Omental fat pad (tissue), 4 donors: ENCODE measurements around the gene AKIRIN2. TPM values are rescaled to one million over a fixed set of nuclear protein-coding genes. Genes with fewer than 3 reads are reported as not detected.
"Not testable (repeated sequence)": the region's sequence is repeated elsewhere in the genome, so short reads cannot be mapped to it uniquely, and the experiment has no call there.

Source experiments
- ATAC-seq: fragments of 150-250 bp; one replicate; pipeline ENCODE4 v1.9.1; 2016; ENCODE audit warnings: mild to moderate bottlenecking, moderate library complexity; ENCODE audit not compliant: low FRiP score
- DNase-seq: peaks from one replicate; pipeline ENCODE4 v3.0.0-alpha.2; 2019; ENCODE audit warnings: low spot score
- total RNA-seq, 4 donors: library from RNA; depleted of rRNA; stranded (reverse); fragments of >200 nt; gene quantifications; one replicate each; pipeline ENCODE4 v1.1.0, GENCODE V29; 2016
- TF ChIP-seq, protein P1 (sequence below), 3 donors: fragments of 450-650 bp; IDR thresholded peaks; one replicate each; pipeline ENCODE4 v1.5.1; 2016 to 2017; ENCODE audit warnings: antibody characterized with exemption in 3 of 3, mild to moderate bottlenecking in 3 of 3, moderate library complexity in 2 of 3

Gene AKIRIN2
- total RNA-seq, 4 donors from 2014 or later, result 22.9 to 41.6 (median 34.6) TPM

DNA sequence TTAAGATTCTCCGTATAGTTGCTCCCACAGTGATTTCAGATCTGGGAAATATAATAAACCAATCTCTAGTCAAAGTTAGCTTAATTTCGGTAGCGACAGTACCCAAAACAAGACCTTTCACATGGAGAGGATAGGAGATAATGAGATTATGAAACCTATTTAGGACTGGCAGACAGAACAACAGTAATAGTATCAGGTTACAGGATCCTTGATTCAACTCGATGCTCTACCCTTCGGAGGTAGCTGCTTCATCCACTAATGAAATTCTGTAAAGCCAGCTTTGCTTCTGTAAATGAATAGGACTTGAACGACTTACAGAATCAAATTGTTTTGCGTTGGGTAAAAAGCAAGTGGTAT is 534 bp upstream of the AKIRIN2 start:
- TF ChIP-seq, protein P1, sequence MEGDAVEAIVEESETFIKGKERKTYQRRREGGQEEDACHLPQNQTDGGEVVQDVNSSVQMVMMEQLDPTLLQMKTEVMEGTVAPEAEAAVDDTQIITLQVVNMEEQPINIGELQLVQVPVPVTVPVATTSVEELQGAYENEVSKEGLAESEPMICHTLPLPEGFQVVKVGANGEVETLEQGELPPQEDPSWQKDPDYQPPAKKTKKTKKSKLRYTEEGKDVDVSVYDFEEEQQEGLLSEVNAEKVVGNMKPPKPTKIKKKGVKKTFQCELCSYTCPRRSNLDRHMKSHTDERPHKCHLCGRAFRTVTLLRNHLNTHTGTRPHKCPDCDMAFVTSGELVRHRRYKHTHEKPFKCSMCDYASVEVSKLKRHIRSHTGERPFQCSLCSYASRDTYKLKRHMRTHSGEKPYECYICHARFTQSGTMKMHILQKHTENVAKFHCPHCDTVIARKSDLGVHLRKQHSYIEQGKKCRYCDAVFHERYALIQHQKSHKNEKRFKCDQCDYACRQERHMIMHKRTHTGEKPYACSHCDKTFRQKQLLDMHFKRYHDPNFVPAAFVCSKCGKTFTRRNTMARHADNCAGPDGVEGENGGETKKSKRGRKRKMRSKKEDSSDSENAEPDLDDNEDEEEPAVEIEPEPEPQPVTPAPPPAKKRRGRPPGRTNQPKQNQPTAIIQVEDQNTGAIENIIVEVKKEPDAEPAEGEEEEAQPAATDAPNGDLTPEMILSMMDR (IDR thresholded peaks at IDR 0.05), result no peak
- peak; percentile 37 for ATAC-seq

DNA sequence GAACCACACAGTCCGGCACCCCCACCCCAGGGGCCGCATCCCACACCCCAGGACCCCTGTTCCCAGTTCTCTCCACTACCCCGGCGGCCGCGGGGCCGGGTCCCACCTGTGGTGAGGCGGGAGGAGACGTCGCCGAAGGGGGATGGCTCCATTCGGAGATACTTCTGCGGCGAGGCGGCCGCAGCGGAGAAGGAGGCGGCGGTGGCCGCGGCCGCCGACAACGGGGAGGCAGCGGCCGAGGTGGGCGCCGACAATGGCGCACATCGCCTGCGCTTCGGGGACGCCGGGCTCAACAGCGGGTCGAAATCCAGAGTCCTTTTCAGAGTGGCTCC is 723 bp downstream of the AKIRIN2 start:
- DNase-seq, result no peak
- TF ChIP-seq, protein P1 (IDR thresholded peaks at IDR 0.05), result no peak
- peak; percentile 8 for ATAC-seq

More for the DNA sequence above, 534 bp upstream of the AKIRIN2 start:
- DNase-seq, result no peak

DNA sequence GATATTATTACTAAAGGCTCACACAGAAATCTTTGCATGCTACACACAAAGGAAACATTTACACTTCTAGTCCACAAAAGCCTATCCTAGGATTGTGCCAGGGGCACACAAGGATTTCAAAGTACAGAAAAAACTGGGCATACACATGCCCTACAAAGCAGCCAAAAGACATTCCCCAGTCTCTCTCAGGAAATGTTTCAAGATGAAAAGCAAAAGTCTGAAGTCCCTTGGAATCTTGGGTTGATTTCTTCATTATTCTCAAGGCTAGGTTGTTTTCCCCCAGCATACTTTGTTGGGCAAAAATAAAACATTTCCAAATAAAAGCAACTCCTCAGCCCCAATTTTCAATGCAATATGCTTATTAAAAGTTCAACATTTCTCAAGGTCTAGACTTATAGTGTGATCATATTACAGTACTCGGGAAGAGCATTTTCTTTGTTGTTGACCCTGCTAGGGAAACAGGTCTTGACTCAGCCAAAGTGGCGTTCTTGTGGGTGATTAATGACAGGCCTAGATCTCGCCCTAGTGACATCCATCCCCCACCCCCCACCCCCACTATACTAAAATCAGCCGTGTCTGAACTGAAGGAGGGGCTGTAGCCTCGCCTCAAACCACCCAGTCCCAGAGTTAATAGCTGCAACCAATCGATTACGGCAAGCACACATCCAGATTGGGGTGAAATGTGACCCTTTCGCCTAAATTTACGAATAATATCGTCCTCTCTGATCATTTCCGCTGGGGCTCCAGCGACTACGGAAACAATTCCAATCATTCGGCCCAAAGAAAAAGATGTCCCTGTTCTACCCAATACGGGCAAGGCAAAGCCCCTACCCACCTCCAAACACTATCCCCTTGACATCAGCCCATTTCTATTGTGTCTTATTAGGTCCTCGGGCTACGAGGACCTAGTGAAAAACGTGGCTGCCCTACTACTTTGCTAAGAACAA is 1.4 kb downstream of the AKIRIN2 start:
- DNase-seq (no peak), ATAC-seq (peak; percentile 53)
- TF ChIP-seq, protein P1 (IDR thresholded peaks at IDR 0.05), result no peak

DNA sequence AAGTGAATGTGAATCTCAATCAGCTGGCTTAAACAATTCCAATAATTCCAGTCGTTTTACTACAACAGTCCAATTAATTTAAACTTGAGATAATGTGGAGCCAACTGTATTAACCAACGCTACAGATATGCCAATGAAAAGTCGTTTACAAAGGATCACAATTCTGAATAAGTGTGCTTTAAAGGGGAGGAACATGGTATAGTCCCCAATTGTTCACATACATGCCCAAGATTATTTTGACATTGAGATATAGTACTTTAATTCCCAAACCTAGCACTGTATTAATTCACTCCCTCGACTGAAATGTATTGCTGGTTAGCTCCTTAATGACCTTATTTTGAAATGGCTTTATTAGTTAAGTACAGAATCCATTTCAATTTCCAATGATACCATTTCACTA is 2.5 kb downstream of the AKIRIN2 start:
- TF ChIP-seq, protein P1 (IDR thresholded peaks at IDR 0.05), result no peak

DNA sequence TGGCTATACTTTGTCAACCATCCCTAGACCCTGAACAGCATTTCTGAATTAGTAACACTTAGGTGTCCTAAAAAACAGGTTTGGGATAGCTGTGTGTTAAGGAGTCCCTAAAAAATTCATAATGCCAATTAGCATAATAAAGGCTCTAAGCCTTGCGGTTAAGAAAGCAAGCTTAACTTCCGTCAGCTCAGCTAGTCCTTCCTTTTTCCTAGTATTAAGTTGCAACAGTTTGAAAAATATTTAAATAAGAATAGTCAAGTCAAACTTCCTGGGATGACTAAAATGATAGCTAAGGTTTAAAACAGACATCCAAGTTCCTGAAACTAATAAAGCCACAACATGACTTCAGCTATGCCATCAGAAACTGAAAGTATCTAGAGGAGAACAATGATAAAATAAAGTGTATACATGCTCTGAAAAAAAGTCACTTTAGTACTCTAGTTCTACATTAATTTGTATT is 3.5 kb downstream of the AKIRIN2 start:
- TF ChIP-seq, protein P1 (IDR thresholded peaks at IDR 0.05), result no peak
- no peak for ATAC-seq

More for the DNA sequence above, 2.5 kb downstream of the AKIRIN2 start:
- DNase-seq (no peak), ATAC-seq (no peak)

DNA sequence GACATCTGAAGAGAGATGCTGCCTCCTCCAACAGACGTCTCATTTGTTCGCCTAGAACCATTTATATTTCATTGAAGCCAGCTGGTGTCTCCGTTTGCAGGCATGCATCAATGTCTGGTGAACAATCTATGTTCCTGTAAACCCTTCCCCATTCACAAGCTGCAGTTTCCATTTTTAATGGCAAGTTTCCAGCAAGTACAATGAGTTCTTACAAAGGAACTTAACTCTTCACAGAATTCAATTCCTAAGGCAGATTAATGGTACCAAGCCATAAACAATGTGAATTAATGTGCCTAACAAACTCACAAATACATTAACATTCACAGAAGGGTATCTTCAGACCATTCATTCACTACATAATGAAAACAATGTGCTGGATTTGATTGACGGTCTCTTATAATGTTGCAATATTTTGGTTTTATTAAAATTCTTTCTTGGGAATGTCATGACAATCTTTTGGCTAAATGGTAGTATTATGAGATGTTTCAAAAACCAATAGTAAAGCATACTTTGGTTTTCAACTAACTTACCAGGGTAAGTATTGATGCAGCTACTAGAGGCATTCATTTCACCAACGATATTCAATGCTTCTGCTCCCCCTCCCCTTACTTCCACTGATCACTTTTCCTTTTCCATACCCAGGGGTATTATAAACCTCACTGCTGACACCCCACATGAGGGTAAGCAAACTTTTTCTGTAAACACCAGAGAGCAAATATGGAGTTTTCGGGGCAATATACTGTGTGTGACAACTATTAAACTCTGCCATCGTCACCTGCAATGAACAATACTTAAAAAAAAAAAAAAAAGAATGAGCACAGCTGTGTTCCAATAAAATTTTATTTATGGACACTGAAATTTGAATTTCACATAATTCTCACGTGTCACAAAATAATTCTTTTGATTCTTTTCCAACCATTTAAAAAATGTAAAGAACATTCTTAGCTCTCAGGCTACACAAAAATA is 4.2 kb downstream of the AKIRIN2 start:
- ATAC-seq, result no peak

More for the DNA sequence above, 3.5 kb downstream of the AKIRIN2 start:
- DNase-seq, result no peak

DNA sequence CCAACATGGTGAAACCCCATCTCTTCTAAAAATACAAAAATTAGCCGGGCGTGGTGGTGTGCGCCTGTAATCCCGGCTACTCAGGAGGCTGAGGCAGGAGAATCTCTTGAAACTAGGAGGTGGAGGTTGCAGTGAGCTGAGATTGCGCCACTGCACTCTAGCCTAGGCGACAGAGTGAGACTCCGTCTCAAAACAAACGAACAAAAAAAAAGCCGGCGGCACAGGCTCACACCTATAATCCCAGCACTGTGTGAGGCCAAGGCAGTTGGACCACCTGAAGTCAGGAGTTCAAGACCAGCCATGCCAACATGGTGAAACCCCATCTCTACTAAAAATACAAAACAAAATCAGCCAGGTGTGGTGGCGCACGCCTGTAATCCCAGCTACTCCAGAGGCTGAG is 5.2 kb downstream of the AKIRIN2 start:
- ATAC-seq, DNase-seq: not testable (repeated sequence)

More for the DNA sequence above, 4.2 kb downstream of the AKIRIN2 start:
- DNase-seq, result no peak
- TF ChIP-seq, protein P1 (IDR thresholded peaks at IDR 0.05), result no peak
